AG09309 (cell line): ENCODE measurements around the gene AHSP.

Experiments used
- DNase-seq: peaks from one replicate; pipeline ENCODE4 v3.0.0-alpha.2; 2010; ENCODE audit warnings: low read depth
- H3K4me3 ChIP-seq: 2 replicates; pipeline ENCODE4 v1.5.1; 2011; ENCODE audit warnings: mild to moderate bottlenecking, low read depth, low read length, moderate library complexity; ENCODE audit not compliant: control insufficient read depth
- TF ChIP-seq, protein P1 (sequence below): IDR thresholded peaks from 2 replicates; pipeline ENCODE4 v1.5.1; 2011; ENCODE audit warnings: mild to moderate bottlenecking, low read depth, low read length, inconsistent platforms; ENCODE audit not compliant: insufficient read depth, control insufficient read depth; ENCODE audit errors: missing control alignments

The AHSP gene

DNA sequence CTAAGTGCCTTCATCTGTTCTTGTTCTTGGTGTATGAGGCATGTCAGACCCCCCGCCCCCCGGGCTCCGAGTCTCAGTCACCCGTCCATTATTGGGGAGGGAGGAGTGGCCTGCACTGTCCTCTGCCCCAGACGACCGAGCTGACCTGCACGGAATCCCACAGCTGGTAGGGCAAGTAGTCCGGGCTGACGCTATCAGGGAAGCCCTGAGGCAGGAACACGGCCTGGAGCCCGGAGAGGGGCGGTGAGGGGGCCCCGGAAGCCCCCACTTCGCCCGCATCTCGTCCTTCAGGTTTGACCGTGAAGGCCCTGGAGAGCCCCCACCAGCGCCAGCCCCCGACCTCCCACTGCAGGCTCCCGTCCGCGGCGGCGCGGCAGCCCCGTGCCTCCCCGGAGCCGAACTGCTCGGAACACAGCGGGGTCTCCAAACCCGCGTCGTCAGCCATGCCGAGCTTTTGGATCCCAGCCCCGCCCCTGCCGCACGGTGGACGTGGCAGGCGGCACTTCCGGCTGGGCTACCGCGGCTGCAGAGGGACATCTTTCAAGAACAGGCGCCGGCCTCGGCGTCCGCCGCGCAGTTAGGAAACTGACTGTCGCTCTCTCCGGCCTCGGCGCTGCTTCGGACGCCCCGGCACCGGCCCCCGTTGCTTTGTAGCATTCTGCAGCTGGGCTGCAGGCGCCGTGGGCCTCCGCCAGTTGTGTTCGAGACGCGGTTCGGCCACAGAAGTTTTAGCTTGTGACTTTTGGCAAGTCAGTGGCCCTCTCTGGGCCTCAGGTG, 19.6 kb upstream of the AHSP start, which contains the start of gene RUSF1:
TSS of gene RUSF1 (minus strand) at position 463 of the 777 bp plus-strand sequence. CDS start at position 445, 18 bp downstream.
- DNase-seq, result peak; percentile 55
- TF ChIP-seq, protein P1, sequence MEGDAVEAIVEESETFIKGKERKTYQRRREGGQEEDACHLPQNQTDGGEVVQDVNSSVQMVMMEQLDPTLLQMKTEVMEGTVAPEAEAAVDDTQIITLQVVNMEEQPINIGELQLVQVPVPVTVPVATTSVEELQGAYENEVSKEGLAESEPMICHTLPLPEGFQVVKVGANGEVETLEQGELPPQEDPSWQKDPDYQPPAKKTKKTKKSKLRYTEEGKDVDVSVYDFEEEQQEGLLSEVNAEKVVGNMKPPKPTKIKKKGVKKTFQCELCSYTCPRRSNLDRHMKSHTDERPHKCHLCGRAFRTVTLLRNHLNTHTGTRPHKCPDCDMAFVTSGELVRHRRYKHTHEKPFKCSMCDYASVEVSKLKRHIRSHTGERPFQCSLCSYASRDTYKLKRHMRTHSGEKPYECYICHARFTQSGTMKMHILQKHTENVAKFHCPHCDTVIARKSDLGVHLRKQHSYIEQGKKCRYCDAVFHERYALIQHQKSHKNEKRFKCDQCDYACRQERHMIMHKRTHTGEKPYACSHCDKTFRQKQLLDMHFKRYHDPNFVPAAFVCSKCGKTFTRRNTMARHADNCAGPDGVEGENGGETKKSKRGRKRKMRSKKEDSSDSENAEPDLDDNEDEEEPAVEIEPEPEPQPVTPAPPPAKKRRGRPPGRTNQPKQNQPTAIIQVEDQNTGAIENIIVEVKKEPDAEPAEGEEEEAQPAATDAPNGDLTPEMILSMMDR, result no peak
- H3K4me3 ChIP-seq, result peak within 1 kb of the TSS; percentile 71

DNA sequence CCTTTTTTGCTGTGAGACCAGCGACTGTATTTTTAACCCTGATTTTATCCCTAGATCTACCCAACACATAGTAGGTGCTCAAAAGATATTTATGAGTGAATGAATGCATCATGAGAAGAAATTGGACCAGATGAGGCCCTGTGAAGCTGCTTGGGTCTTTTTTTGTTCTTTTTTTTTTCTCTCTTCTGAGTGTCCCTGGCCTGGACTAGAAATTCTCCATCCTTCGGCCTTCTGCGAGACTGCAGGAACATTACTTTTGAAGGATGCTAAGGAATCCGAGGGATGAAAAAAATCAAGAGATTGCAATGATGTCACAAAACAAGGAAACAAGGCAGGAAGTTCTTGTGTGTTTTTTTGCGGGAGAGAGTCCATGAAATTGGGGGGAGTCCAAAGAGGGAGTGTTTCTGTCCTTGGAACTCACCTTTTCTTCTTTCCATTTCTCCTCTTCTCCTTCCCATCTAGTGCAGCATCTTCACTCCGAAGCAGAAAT, 18.9 kb upstream of the AHSP start:
- no peak for DNase-seq

DNA sequence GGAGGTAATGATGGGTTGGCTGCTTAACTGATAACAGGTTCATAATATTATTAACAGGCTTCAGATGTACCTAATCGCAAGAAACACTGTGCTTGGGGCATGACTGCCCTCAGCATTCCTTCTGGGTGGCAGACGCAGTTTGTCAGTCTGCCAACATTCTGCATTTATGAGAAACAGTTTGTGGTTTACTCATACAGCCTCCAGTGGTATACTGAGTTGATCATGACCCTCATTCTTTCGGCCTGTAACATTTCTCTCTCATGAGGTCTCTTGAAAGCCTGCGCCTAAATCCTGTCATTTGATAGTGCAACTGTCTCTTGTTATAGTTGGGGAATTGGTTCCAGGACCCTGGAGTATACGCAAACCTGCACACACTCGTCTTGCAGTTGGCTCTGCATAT, 14.6 kb upstream of the AHSP start:
- peak; percentile 49 for DNase-seq
- H3K4me3 ChIP-seq, result no peak overlapping the region
- TF ChIP-seq, protein P1, result no peak

More for the DNA sequence above, 18.9 kb upstream of the AHSP start:
- TF ChIP-seq, protein P1, result no peak
- peak overlapping the region; percentile 71 for H3K4me3 ChIP-seq

DNA sequence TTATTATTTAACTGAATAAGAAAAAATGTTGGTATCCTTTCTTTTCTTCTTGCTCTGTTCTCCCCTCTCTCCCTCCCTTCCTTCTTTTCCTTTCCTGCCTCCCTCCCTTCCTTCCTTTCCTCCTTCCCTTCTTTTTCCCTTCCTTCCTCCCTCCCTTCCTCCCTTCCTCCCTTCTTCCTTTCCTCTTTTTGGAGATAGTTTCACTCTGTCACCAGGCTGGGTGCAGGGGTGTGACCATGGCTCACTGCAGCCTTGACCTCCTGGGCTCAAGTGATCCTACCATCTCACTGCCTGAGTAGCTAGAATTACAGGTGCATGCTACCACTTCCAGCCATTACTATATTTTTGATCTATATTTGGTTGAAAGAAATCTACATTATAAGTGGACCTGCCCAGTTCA, 13.8 kb upstream of the AHSP start:
- no peak for DNase-seq
- H3K4me3 ChIP-seq, result no peak overlapping the region
- TF ChIP-seq, protein P1, result no peak

DNA sequence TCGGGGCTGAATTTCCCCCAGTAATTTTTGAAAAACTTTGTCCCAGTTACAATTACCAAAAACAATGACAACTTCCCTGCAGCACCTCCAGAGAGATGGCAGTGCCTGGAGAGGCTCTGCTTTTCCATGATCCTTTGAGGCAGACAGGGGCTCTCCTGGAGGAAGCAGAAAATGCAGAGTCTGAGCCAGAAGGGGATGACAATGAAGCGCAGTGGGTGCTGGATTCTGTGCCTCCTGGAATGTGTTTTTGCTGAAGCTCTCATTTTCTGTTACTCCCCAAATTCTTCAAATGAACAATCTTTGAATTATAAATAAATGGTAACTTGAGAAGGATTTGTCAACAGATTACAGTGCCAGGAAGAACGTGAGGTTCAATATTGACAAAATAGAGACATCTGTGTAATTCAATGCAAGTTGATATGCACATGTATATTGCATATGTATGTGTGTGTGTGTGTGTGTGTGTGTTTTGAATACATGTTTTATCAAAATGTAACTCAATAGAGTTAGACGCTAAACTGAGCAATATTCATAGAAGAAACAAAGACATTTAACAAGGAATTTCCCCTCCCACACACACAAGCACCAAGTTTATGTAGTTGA, 9.8 kb upstream of the AHSP start:
- no peak for DNase-seq
- TF ChIP-seq, protein P1, result no peak
- no peak overlapping the region for H3K4me3 ChIP-seq

DNA sequence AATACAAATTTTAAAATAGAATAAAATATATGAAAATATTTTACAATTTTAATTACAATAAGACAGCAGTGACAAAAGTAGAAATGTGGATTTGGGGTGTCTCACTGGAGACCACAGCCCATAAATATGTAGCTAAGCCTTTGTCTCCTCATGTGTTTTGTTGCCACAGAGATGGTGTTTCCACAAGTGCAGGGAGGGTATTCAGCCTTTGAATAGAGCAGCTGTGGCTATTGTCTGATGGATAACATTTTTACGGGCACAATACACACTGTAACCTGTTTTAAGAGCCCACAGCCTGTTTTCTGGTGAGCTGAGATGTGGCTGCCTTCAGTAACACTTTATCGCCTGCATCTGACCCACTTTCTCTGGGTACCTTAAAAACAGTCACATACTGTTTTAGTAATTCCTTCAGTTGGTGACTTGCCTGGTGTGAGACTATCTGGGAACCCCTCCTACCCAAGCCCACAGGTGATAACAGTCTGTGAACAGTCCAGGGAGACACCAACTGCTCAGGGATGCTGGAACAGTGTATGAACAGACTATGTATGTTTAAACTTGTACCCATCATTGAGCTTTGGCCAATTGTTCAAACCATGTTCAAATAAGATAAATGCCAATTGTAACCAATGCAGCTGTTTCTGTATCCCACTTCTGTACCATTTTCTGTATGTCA, 7.8 kb upstream of the AHSP start:
- TF ChIP-seq, protein P1, result no peak
- no peak overlapping the region for H3K4me3 ChIP-seq
- DNase-seq, result no peak
